ENCODE results near the gene EHD2.
A peak's percentile ranks its signal among the peaks of the same experiment; 100 is the strongest.
"Not testable (repeated sequence)": the region's sequence is repeated elsewhere in the genome, so short reads cannot be mapped to it uniquely, and the experiment has no call there.

EHD2 gene

GRCh38 chr19:47754206-47755064 is 41.2 kb downstream of the EHD2 start:
- DNase-seq = no peak

DNA sequence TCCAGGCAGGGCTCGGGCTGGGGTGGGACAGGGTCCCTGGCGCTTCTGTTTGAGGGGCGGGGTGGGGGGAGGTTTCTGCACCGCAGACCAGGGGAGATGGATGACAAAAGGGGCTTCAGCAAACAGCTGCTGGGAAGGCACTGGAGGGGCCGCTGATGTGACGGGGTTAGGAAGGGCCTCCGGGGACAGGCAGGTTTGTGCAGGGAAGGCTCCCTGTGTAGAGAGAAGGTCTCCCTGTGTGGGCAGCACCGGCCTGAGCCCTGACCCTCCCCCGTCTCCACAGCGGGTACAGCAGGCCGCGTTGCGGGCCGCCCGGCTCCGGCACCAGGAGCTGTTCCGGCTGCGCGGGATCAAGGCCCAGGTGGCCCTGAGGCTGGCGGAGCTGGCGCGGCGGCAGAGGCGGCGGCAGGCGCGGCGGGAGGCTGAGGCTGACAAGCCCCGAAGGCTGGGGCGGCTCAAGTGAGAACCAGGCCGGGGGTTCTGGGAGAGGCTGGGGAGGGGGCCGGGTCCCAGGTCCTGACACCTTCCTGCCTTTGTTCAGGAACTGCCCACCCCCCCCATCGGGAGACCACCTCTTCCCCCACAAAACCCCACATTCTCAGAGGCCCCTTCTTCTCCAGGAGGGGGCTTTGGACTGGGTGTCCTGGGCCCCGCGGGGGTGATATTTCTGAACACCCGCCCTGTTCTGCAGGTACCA is 42.0 kb downstream of the EHD2 start:
- DNase-seq = no peak

DNA sequence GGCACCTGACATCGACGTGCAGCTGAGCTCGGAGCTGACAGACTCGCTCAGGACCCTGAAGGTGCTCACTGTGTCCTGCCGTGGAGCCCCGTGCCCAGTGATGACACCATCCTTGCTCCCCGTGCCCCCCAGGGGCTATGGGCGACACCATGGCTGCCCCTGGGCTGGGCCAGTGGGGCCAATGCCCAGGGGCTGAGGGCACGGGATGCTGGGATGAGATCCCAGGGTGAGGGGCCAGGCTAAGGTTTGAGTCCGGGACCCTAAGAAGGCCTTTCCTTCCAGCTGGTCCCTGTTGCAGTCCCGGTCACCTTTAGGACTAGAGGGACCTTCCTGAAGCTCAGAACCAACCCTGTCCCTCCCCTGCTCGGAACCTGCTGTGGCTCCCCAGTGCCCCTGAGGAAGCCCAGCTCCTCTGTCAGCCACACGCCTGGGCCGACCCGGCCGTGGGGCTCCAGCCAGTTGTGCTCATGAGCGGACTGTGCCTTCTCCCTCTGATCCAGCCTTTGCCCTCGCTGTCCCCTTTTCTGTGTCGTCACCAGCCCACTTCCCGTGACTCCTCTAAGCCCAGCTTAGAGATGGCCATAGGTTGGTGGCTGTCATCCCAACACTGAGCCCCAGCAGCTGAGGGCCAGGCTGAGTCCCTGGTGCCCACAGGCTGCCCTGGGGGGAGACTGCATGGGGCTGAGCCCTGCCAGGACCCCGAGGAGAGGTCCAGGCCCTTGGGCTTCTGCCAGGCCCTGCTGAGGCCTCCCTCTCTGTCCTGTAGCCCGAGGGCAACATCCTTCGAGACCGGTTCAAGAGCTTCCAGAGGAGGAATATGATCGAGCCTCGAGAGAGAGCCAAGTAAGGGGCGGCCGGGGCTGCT is 42.8 kb downstream of the EHD2 start:
- no peak for DNase-seq

- no peak for DNase-seq
Observed at GRCh38 chr19:47756627-47756929, 43.4 kb downstream of the EHD2 start.

- DNase-seq = no peak
Observed at GRCh38 chr19:47756953-47757608, 43.9 kb downstream of the EHD2 start.

DNA sequence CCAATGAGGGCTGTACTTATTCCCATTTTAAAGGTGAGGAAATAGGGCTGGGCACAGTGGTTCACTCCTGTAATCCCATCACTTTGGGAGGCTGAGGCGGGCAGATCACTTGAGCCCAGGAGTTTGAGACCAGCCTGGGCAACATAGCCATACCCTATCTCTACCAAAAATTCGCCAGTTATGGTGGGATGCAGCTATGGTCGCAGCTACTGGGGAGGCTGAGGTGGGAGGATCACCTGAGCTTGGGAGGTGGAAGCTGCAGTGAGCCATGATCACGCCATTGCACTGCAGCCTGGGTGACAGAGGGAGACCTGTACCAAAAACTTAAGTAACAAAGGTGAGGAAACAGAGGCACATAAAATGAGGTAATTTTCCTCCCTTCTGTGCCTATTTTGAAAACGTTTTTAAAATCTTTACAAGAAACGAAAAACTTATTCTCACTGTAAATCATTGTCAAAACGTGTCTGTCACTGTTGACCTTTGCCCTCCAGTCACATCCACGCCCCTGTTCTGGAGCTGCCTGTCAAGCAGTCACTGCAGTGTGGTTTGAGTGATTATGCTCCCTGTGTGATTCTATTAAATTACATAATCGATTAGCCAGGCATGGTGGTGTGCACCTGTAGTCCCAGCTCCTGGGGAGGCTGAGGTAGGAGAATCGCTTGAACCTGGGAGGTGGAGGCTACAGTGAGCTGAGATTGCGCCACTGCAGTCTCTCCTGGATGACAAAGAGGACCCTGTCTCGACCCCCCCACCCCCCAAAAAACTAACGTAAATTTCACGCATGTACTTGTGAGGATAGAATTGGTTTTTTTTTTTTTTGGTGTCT is 44.6 kb downstream of the EHD2 start:
- no peak for DNase-seq

DNA sequence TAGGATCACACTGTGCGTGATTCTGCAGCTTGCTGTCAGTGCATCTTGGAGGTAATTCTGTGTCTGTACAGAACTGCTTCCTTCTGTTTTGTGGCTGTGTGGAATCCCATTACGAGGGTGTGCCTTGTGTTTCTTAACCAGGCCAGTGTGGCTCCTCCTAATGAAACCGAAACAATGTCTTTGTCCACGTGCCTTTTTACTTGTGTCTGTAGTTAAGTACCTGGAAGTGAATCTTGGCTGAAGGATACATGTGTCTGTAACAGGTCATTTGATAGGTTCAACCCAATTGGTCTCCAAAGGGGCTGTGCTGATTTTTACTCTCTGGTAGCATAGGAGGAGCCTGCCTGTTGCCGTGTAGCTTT is 45.2 kb downstream of the EHD2 start:
- peak; percentile 9 for DNase-seq

DNA sequence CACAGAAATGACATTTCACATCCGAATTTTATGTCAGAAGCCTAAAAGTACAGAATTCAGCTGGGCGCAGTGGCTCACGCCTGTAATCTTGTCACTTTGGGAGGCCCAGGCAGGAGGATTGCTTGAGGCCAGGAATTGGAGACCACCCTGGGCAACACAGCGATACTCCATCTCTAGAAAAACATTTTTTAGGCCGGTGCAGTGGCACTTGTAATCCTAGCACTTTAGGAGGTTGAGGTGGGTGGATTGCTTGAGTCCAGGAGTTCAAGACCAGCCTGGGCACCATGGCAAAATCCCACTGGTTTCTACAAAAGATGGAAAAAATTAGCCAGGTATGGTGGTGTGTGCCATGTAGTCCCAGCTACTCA is 47.4 kb downstream of the EHD2 start:
- no peak for DNase-seq

DNA sequence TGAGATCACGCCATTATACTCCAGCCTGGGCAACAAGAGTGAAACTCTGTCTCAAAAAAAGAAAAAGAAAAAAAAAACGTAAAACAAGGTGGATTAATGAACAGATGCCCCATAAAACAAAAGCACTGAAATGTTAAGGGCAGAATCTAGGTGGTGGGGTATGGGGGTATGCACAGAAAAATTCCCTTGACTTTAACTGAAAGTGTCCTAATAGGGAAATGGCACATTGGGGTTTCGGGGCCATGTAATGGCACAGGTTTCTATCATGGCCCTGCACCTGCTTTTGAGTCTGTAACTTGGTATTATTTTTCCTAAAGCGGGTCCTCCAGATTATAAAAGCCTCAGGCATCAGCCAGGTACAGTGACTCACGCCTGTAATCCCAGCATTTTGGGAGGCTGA is 48.3 kb downstream of the EHD2 start:
- no peak for DNase-seq

DNA sequence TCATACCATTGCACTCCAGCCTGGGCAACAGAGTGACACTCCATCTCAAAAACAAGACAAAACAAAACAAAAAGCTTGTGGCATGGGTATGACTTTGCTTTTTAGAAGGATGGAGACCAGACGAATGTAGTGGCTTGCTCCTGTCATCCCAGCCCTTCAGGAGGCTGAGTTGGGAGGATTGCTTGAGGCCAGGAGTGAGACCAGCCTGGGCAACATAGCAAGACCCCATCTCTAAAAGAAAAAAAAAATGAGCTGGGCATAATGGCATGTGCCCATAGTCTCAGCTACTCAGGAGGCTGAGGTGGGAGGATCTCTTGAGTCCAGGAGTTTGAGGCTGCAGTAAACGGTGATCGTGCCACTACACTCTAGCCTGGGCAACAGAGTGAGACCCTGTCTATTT is 48.9 kb downstream of the EHD2 start:
- no peak for DNase-seq

- no peak for DNase-seq
Observed at GRCh38 chr19:47762615-47763308, 49.5 kb downstream of the EHD2 start.

GRCh38 chr19:47764705-47765104 is 51.5 kb downstream of the EHD2 start:
- not testable (repeated sequence) for DNase-seq

GRCh38 chr19:47765523-47766358 is 52.5 kb downstream of the EHD2 start:
- peak; percentile 57 for DNase-seq

DNA sequence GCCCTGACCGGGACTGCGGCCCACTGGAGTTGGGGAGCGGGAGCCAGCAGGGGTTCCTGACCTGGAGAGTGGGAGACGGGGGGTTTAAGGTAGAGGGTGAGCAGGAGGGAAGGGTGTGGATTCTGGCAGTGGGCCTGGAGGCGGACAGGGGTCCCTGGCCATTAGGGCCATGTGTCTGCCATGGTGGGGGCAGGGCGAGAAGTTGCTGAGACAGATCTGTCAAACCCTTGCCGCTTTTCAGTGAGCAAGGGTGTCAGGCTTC is 53.1 kb downstream of the EHD2 start:
- no peak for DNase-seq

DNA sequence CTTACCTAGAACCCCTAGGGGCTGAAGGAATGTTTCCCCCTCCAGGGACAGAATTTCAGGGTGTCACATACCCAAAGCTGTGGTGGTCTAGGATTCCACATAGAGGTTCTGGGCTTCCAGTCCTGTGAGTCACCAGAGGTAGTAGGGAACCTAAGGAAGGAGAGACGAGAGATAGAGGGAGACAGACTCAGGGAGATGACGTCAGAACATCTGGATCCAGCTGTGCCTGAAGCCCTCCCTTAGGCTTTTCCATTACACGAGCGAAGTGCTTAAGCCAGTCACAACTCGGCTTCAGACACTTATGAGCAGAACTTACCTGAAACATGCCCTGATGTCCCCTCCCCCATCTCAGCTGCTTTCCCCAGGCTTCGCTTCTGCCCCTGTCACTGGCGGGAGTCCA is 53.4 kb downstream of the EHD2 start:
- DNase-seq = no peak

- no peak for DNase-seq
Observed at GRCh38 chr19:47767349-47767748, 54.1 kb downstream of the EHD2 start.

- no peak for DNase-seq
Observed at GRCh38 chr19:47768604-47769003, 55.4 kb downstream of the EHD2 start.

DNA sequence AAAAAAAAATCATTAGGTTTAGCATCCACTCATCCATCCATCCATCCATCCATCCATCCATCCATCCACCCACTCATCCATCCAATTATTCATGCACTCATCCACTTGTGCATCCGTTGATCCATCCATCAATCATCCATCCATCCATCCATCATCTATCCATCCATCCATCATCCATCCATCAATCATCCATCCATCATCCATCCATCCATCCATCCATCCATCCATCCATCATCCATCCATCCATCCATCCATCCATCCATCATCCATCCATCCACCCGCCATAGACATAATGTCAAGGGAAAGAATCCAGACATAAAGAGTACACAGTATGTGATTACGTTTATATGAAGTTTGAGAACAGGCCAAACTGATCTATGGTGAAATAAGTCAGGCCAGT is 56.3 kb downstream of the EHD2 start:
- no peak for DNase-seq

- DNase-seq = not testable (repeated sequence)
Observed at GRCh38 chr19:47771291-47771690, 58.1 kb downstream of the EHD2 start.

DNA sequence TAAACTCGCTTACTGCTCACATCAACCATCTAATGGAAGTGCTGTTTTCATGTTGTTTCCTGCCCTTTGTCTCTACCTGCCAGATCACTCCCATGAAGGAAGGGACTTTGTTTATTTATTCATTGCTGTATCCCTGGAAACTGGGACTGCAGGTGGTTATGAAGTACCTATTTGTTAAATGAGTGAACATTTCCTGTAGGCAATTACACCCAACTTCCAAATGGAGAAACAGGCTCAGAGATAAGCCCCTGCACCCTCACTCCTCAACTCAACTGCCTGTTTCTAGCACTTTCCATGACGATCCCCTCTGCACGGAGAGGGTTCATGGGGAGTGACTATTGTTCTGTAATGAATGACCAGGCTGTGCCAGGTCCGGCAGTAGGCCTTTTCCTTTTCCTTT is 63.3 kb downstream of the EHD2 start:
- DNase-seq = no peak
